Lower leg skin (tissue), 3 donors: Measurements from ENCODE around the gene BEST4.

ENCODE experiments used
- POLR2A ChIP-seq, 2 donors: fragments of 450-650 bp; IDR thresholded peaks; one replicate each; pipeline ENCODE4 v1.6.1; 2016 to 2017; ENCODE audit warnings: antibody characterized with exemption in 2 of 2, mild to moderate bottlenecking in 1 of 2, moderate library complexity in 1 of 2
- TF ChIP-seq, protein P1 (sequence below), 3 donors: fragments of 450-650 bp; IDR thresholded peaks; one replicate each; pipeline ENCODE4 v1.5.1; 2016; ENCODE audit warnings: antibody characterized with exemption in 3 of 3, mild to moderate bottlenecking in 3 of 3, moderate library complexity in 2 of 3

DNA sequence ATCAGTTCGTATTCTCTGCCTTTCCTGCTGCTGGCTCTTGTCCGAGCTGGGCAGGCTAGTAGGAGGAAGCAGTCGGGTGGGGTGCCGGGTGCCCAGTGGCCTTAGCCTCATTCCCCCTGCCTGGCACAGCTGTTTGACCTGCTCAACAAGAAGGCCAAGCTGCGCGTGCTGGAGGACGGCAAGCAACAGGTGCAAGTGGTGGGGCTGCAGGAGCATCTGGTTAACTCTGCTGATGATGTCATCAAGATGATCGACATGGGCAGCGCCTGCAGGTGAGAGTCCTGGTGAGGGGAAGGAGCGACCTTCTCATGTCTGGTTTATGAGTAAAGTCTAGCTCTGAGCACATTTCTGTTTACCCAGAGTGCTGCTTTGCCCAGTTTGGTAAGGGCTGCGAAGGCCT lies 28.9 kb downstream of the BEST4 start:
- TF ChIP-seq, protein P1, sequence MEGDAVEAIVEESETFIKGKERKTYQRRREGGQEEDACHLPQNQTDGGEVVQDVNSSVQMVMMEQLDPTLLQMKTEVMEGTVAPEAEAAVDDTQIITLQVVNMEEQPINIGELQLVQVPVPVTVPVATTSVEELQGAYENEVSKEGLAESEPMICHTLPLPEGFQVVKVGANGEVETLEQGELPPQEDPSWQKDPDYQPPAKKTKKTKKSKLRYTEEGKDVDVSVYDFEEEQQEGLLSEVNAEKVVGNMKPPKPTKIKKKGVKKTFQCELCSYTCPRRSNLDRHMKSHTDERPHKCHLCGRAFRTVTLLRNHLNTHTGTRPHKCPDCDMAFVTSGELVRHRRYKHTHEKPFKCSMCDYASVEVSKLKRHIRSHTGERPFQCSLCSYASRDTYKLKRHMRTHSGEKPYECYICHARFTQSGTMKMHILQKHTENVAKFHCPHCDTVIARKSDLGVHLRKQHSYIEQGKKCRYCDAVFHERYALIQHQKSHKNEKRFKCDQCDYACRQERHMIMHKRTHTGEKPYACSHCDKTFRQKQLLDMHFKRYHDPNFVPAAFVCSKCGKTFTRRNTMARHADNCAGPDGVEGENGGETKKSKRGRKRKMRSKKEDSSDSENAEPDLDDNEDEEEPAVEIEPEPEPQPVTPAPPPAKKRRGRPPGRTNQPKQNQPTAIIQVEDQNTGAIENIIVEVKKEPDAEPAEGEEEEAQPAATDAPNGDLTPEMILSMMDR (IDR thresholded peaks at IDR 0.05) = no peak
- no peak for TF ChIP-seq POLR2A (IDR thresholded peaks at IDR 0.05)
